GM19397 (cell line): Measurements from ENCODE around the gene BMP8B.
"Not testable (repeated sequence)": the region's sequence is repeated elsewhere in the genome, so short reads cannot be mapped to it uniquely, and the experiment has no call there.

Source experiments
- ATAC-seq: cut with Tn5 transposase; IDR thresholded peaks from one replicate; pipeline ENCODE4 v1.9.1; 2021; ENCODE audit warnings: mild to moderate bottlenecking, moderate library complexity; ENCODE audit not compliant: unreplicated experiment

The BMP8B gene

GRCh38 chr1:39779137-39779536 lies 9.5 kb downstream of the BMP8B start:
- no peak for ATAC-seq

- ATAC-seq, result not testable (repeated sequence)
Measured at GRCh38 chr1:39778463-39779099, 10.1 kb downstream of the BMP8B start.

DNA sequence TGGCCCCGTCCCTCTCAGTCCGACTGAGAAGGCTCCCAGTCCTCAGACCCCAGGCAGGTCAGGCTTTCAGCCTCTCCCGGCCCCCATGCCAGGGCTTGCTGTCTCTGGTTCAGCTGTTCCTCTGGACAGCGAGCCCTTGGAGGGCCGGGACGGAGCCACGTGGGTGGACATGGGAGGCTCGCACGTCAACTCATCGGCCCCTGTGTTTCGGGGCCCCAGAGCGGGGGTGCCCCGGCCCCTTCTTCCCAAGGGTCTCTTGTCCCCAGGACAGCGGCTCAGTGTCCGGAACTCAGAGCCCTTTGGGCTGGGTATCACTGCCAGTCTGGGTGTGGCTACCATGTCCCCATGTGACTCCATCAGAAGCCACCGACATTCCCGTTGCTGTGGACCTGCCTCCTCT lies 10.8 kb downstream of the BMP8B start:
- ATAC-seq, result not testable (repeated sequence)

DNA sequence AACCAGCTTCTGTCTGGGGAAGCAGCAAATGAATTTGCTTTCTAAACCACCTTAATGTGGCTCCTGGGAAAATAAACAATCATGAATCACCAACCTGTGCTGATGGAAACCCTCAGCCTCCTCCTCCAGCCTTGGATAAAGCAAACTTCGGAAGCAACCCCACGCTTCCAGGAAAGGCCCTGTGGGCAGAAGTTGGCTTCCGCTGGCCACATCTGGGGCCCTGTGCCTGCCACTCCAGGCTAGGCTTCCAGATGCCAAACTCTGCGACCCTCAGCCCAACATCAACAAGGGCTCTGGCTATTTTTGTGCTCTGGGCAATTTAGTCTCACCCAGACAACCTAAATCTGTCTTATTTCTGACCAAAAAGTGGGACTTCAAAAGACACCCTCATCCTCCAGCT lies 11.4 kb downstream of the BMP8B start:
- no peak for ATAC-seq

- no peak for ATAC-seq
Measured at GRCh38 chr1:39776886-39777285, 11.8 kb downstream of the BMP8B start.

DNA sequence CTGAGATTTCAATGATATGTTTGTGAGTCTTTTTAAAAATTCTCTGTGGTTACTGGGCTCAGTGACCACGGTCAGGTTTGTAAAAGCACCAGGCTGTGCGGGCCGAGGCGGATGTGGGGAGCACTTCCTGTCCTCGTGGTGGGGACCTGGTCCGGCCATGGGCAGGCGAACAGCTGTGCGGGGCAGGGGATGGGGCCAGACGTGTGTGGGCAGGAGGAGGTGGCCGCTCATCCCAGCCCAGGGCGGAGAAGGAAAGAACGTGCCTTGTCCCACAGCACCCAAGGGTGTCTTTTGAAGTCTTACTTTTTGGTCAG lies 12.3 kb downstream of the BMP8B start:
- no peak for ATAC-seq

DNA sequence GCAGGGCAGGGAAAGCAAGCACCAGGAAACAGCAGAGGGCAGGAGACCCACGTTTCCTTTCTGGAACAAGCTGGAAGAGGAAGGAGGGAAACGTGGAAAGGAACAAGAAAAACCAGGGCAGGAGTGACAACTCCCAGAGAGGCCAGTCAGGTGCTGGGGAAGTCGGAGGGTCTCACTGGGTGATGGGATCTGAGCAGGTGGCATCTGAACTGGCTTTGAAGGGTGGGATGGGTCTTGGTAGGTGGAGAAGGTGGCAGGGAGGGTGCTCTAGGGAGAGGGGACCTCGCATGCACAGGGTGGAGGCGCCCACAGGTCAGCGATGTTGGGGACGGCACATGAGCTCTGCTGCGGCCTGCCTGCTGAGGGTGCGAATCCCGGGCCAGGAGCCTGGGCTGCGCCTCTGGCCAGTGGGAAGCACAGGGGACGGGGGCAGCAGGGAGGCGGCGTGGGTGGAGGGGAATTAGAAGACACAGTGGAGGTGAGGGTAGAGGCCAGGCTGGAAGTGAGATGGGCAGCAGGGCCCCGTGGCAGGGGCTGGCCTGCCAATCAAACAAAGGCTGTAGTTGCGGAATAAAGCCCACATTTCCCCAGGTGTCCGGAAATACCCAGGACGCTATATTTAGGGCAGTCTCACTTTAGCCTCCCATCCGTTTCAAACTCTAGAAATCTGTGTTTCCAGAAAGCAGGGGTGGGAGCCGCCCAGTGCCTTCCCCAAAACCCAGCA lies 12.8 kb downstream of the BMP8B start:
- not testable (repeated sequence) for ATAC-seq

DNA sequence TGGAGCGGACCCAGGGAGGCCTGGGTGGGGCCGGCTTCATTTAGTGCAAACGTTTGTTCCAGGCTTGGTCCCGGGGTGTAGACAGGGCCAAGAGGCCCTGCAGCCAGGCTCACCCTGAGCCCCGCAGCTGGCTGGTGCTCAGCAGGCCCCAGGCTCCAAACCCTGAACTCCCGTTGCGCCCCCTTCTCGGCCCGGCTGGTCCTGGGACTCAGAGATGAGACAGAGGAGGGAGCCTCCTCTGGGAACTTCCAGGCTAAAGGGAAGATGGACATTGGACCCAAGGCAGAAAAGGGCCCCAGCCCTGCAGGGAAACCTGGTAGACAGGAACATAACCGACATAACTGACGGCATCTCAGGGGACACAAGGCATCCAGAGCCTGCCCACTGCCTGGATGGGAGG lies 13.5 kb downstream of the BMP8B start:
- not testable (repeated sequence) for ATAC-seq

DNA sequence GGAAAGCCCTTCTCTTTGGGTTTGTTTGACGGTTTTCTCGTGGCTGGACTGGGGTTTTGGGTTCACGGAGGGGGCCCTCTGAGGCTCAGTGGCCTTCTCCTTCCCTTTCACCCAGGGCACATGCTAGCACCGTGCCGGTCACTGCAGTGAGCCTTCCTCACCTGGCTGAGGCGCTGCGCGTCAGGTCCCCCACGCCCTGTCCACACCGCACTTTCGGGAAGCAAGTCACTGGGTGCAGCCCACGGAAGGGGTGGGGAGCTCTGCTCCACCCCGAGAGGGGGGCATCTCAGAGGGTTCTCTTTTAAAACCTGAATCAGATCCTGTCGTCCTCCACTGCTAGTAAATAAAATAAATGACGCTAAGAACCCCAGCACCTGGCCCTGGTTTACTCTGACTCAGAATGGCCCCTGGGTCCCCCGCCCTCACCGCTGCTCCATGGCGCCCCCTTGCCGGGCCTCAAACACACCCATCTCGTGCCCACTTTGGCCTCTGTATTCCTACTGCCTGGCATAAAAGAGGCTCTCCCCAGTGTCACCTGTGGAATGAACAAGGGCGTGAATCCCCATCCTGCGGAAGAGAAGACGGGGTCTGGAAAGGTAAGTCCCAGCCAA lies 15.2 kb downstream of the BMP8B start:
- not testable (repeated sequence) for ATAC-seq

- not testable (repeated sequence) for ATAC-seq
Measured at GRCh38 chr1:39771022-39771532, 17.6 kb downstream of the BMP8B start, which contains the start of gene OXCT2. Gene OXCT2, minus strand, starts transcription at chr1:39771348. Its CDS starts 93 bp downstream, at chr1:39771255.

GRCh38 chr1:39770100-39771021 lies 18.3 kb downstream of the BMP8B start:
- ATAC-seq, result not testable (repeated sequence)

GRCh38 chr1:39769502-39769901 lies 19.2 kb downstream of the BMP8B start:
- ATAC-seq, result not testable (repeated sequence)

DNA sequence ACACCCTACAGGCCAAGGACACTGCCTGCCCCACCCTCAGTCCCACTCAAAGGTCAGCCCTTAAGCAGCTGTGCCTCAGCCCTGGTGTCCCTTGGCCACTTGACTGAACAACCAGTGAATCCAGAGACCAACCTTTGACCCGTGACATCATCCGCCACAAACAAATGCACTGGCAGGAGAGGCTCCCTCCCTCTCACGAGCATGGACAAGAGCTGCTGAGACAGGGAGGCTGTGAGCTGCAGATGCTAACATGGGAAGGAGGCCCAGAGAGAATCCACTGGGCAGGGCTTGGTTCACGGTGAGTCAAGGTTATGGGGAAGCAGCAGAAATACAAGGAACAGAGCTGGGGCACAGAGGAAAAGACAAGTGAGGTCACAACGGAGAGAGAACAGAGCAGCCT lies 22.2 kb downstream of the BMP8B start:
- not testable (repeated sequence) for ATAC-seq

GRCh38 chr1:39764512-39764911 lies 24.2 kb downstream of the BMP8B start:
- ATAC-seq, result not testable (repeated sequence)

DNA sequence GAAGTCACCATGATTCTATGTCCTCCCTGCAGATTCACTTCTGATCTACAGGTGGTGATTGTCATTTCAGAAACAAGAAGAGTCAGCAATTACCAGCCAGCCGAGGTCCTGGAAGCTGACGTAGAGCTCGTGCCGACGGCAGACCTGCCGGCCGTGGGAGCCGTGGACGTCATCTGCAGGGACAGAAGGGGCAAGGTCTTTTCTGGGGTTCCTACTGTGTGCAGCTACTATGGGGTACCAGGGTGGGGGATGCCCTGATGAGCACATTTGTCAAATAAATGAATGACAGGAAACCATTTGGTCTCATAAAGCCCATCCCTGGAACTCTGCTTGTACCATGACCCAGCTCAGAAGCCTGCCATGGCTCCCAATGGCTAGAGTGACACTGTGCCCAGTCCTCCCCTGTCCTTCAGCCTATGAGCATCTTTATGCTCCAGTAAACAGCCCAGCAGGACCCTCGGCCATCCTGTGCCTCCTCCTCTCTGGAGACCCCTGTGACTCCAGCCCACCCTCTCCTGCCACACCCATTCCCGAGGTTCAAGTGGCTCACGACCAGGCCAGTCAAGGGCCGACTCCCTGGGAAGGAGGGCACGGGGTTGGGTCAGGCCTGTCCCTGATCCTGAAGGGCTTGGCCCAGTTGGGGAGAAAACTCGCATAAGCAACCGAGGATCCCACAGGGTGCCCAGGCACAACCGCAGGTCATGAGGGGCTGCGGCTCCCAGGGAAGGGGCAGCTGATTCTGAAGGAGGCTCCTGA lies 24.9 kb downstream of the BMP8B start:
- ATAC-seq, result not testable (repeated sequence)

GRCh38 chr1:39762550-39763540 lies 25.8 kb downstream of the BMP8B start:
- no peak for ATAC-seq

DNA sequence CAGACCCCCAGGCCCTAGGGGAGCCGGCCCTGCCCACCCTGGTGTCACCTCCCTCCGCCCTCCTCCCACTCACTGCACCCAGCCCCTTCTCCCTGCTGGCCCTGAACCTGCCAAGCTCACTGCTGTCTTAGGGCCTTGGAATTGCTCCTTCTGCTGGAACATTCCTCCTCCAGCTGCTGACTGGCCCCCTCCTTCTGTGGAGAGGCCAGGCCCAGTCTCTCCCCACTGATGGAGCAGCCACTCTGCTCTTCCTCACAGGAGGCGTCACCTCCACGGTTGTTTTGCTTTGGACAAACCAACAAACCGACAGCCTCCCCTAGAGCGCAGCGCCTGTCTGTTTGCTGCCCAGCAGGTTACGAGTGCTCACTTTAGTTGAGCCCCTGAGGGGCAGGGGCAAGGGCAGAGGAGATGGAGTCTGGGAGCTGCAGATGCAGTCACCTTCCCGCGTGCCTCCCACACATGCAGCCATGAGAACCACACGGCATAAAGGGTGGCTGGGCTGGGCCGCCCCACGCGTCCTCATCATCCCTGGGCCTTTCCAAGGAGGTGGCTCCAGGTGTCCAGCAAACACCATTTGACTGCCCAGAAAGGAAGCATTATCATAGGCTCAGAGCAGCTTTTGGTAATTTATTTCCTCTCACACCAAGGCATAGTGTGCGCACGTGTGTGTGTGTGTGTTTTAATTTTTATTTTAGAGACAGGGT lies 27.0 kb downstream of the BMP8B start:
- no peak for ATAC-seq

DNA sequence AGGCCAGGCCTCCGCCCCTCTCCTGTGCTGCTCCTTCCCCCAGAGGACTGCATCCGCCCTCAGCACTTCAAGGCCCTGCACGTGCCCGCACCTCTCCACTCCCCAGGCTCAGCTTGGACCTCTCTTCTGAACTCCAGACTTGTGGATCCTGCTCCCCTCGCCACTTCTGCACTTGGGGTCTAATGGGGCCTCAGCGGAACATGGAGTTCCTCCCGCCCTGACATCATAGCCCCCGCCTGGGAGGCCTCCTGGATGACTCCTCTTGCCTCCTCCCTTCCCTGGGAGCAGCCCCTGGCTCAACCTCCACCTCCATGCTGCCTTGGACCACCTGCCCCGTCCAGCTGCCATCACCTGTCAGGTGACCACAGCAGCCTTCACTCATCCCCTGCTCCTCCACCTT lies 27.6 kb downstream of the BMP8B start:
- ATAC-seq, result no peak
